H9 (cell line): Measurements from ENCODE around the gene FKBP10. TPM values are rescaled to one million over a fixed set of nuclear protein-coding genes. Genes with fewer than 3 reads are reported as not detected.

ENCODE experiments used
- DNase-seq: peaks from one replicate; pipeline ENCODE4 v3.0.0-alpha.2; 2017
- H2AFZ ChIP-seq: one replicate; pipeline ENCODE4 v1.6.1; 2013; ENCODE audit warnings: mild to moderate bottlenecking, low read length, control low read depth, moderate library complexity
- H2AK5ac ChIP-seq: 2 replicates; pipeline ENCODE4 v1.6.1; 2013; ENCODE audit warnings: low read length, control low read depth, mixed read lengths; ENCODE audit not compliant: insufficient read length
- H2BK120ac ChIP-seq: one replicate; pipeline ENCODE4 v1.6.1; 2013; ENCODE audit warnings: low read depth, mild to moderate bottlenecking, low read length, control low read depth, inconsistent platforms; ENCODE audit not compliant: poor library complexity, severe bottlenecking
- H2BK12ac ChIP-seq: 2 replicates; pipeline ENCODE4 v1.6.1; 2013; ENCODE audit warnings: low read length, control low read depth, mixed read lengths, low read depth; ENCODE audit not compliant: insufficient read length
- H2BK15ac ChIP-seq: 2 replicates; pipeline ENCODE4 v1.6.1; 2013; ENCODE audit warnings: low read depth, low read length, control low read depth
- H2BK20ac ChIP-seq: one replicate; pipeline ENCODE4 v1.6.1; 2013; ENCODE audit warnings: low read depth, mild to moderate bottlenecking, low read length, control low read depth, inconsistent platforms; ENCODE audit not compliant: poor library complexity, severe bottlenecking
- H2BK5ac ChIP-seq: 2 replicates; pipeline ENCODE4 v1.6.1; 2013; ENCODE audit warnings: low read length, control low read depth, mixed read lengths; ENCODE audit not compliant: insufficient read length
- H3K14ac ChIP-seq: 2 replicates; pipeline ENCODE4 v1.6.1; 2013; ENCODE audit warnings: low read length, control low read depth; ENCODE audit not compliant: insufficient read depth
- H3K18ac ChIP-seq: 2 replicates; pipeline ENCODE4 v1.6.1; 2013; ENCODE audit warnings: low read depth, mild to moderate bottlenecking, mixed read lengths, low read length, control low read depth; ENCODE audit not compliant: insufficient read length
- H3K23ac ChIP-seq: 2 replicates; pipeline ENCODE4 v1.6.1; 2013; ENCODE audit warnings: low read length, control low read depth, mixed read lengths, low read depth; ENCODE audit not compliant: insufficient read length
- H3K23me2 ChIP-seq: 2 replicates; pipeline ENCODE4 v1.6.1; 2013; ENCODE audit warnings: low read depth, mild to moderate bottlenecking, mixed read lengths, low read length, control low read depth; ENCODE audit not compliant: insufficient read length, poor library complexity, severe bottlenecking
- H3K27ac ChIP-seq: 2 replicates; pipeline ENCODE4 v1.5.1; 2013; ENCODE audit warnings: low read length, control low read depth, mixed read lengths, low read depth; ENCODE audit not compliant: insufficient read length
- H3K27me3 ChIP-seq: 2 replicates; pipeline ENCODE4 v1.6.1; 2013; ENCODE audit warnings: low read length, control low read depth, inconsistent platforms; ENCODE audit not compliant: insufficient read depth
- H3K4ac ChIP-seq: 2 replicates; pipeline ENCODE4 v1.6.1; 2013; ENCODE audit warnings: low read depth, mild to moderate bottlenecking, control low read depth, inconsistent platforms, low read length, moderate library complexity
- H3K4me1 ChIP-seq: 2 replicates; pipeline ENCODE4 v1.6.1; 2013; ENCODE audit warnings: low read length, control low read depth, inconsistent platforms; ENCODE audit not compliant: insufficient read depth
- H3K4me2 ChIP-seq: 2 replicates; pipeline ENCODE4 v1.6.1; 2013; ENCODE audit warnings: low read length, control low read depth, mixed read lengths; ENCODE audit not compliant: insufficient read length, insufficient read depth
- H3K56ac ChIP-seq: 2 replicates; pipeline ENCODE4 v1.6.1; 2013; ENCODE audit warnings: low read depth, mild to moderate bottlenecking, mixed read lengths, low read length, control low read depth; ENCODE audit not compliant: insufficient read length
- H3K79me1 ChIP-seq: 2 replicates; pipeline ENCODE4 v1.6.1; 2013; ENCODE audit warnings: low read depth, mild to moderate bottlenecking, moderate library complexity, low read length, control low read depth, inconsistent platforms; ENCODE audit not compliant: insufficient read depth, poor library complexity, severe bottlenecking
- H3K79me2 ChIP-seq: 2 replicates; pipeline ENCODE4 v1.6.1; 2013; ENCODE audit warnings: low read length, control low read depth, inconsistent platforms; ENCODE audit not compliant: insufficient read depth
- H3K9ac ChIP-seq: 2 replicates; pipeline ENCODE4 v1.6.1; 2013; ENCODE audit warnings: low read length, control low read depth, mixed read lengths; ENCODE audit not compliant: insufficient read length; ENCODE audit errors: extremely low read depth
- H3K9me3 ChIP-seq: one replicate; pipeline ENCODE4 v1.6.1; 2013; ENCODE audit warnings: low read depth, low read length, inconsistent platforms; ENCODE audit not compliant: control insufficient read depth
- H3T11ph ChIP-seq: one replicate; pipeline ENCODE4 v1.6.1; 2013; ENCODE audit warnings: mild to moderate bottlenecking, low read length, control low read depth, inconsistent platforms
- H4K20me1 ChIP-seq: one replicate; pipeline ENCODE4 v1.6.1; 2013; ENCODE audit not compliant: control insufficient read depth, insufficient read length, insufficient read depth
- H4K5ac ChIP-seq: 2 replicates; pipeline ENCODE4 v1.6.1; 2013; ENCODE audit warnings: low read depth, mild to moderate bottlenecking, mixed read lengths, low read length, control low read depth; ENCODE audit not compliant: insufficient read length
- H4K8ac ChIP-seq: replicated peaks from 2 replicates; pipeline ENCODE4 v1.6.1; 2013; ENCODE audit warnings: low read length, control low read depth, mixed read lengths, low read depth; ENCODE audit not compliant: insufficient read length
- H4K91ac ChIP-seq: 2 replicates; pipeline ENCODE4 v1.6.1; 2013; ENCODE audit warnings: low read depth, mild to moderate bottlenecking, moderate library complexity, mixed read lengths, low read length, control low read depth; ENCODE audit not compliant: insufficient read length
- H3K27ac Mint-ChIP-seq, 3 experiments: 2 replicates in 2 of 3; 3 replicates in 1 of 3; pipeline ENCODE4 v1.8.0; 2020 to 2021; ENCODE audit warnings: mixed read lengths in 3 of 3, mild to moderate bottlenecking in 1 of 3, moderate library complexity in 1 of 3
- H3K27me3 Mint-ChIP-seq: 2 replicates; pipeline ENCODE4 v1.8.0; 2021; ENCODE audit warnings: low read depth, mild to moderate bottlenecking, moderate library complexity, mixed read lengths
- H3K36me3 Mint-ChIP-seq, 3 experiments: 2 replicates in 2 of 3; 3 replicates in 1 of 3; pipeline ENCODE4 v1.8.0; 2020 to 2021; ENCODE audit warnings: low read depth in 3 of 3, mixed read lengths in 3 of 3; ENCODE audit not compliant: insufficient read depth in 1 of 3
- H3K4me1 Mint-ChIP-seq, 2 experiments: 2 replicates each; pipeline ENCODE4 v1.8.0; 2020; ENCODE audit warnings: mixed read lengths in 2 of 2
- H3K4me3 Mint-ChIP-seq, 2 experiments: 2 replicates in 1 of 2; 3 replicates in 1 of 2; pipeline ENCODE4 v1.8.0; 2020 to 2021; ENCODE audit warnings: mild to moderate bottlenecking in 2 of 2, mixed read lengths in 2 of 2, moderate library complexity in 1 of 2
- H3K9me3 Mint-ChIP-seq, 2 experiments: 2 replicates in 1 of 2; 3 replicates in 1 of 2; pipeline ENCODE4 v1.8.0; 2020; ENCODE audit warnings: mild to moderate bottlenecking in 2 of 2, mixed read lengths in 2 of 2, moderate library complexity in 1 of 2
- WGBS: extraction: QIAGEN DNeasy Blood & Tissue Kit; methylation state at CpG from one replicate; pipeline ENCODE4 v1.1.7; 2013; ENCODE audit warnings: missing lambda C conversion rate, low lambda C conversion rate, mixed read lengths; ENCODE audit not compliant: insufficient read length; ENCODE audit errors: extremely low coverage; 5-methylcytosine and 5-hydroxymethylcytosine counted together
- total RNA-seq: library from RNA; stranded (reverse); gene quantifications from 2 replicates; pipeline ENCODE4 v1.2.1, GENCODE V29; 2021
- TF ChIP-seq, protein P1 (sequence below): fragments of 200-600 bp; sonication (generic); conservative IDR thresholded peaks from 3 replicates; pipeline ENCODE4 v1.8.0; 2021; ENCODE audit warnings: antibody characterized with exemption, mild to moderate bottlenecking

Gene FKBP10
- total RNA-seq, 1 experiment from 2014 or later = 166 TPM

DNA sequence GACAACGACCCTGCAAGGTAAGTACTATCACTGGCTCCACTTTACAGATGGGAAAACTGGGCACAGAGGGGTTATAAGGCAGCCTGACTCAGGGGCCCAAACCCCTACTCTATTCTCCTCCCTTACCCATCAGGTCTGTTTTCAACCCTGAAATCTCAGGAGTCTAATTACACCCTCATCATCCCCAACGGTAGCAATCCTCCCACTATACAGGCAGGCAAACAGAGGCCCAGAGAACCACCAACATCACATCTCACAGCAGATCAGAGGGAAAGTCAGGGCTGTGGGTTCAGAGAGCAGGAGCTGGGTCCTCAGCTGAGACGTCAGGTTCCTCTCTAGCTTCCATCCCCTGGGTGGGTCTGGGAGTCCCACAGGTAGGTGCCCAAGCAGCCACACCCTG is 42.8 kb upstream of the FKBP10 start:
- DNase-seq = no peak
- Histone ChIP-seq H3K9me3 (no peaks in the 10 kb centered on the region), H2BK120ac (no peak overlapping the region), H2BK20ac (no peak overlapping the region), H3K79me1 (no peaks in the 10 kb centered on the region), H3K23me2 (no peaks in the 10 kb centered on the region), H4K5ac (no peak overlapping the region), H4K91ac (no peak overlapping the region), H2BK15ac (no peak overlapping the region), H4K20me1 (no peaks in the 10 kb centered on the region), H3K14ac (no peak overlapping the region), H3K79me2 (no peaks in the 10 kb centered on the region; the same call in 1 of the 2 replicates), H3K4me1 (peaks cover 7% of the 10 kb centered on the region; the same call in 1 of the 2 replicates), H3K23ac (no peak overlapping the region), H3K4ac (no peak overlapping the region), H3K27ac (no peak overlapping the region), H2BK5ac (no peak overlapping the region), H4K8ac (no peak overlapping the region), H3K18ac (no peak overlapping the region), H2AFZ (no peak overlapping the region), H3K56ac (no peak overlapping the region), H2BK12ac (no peak overlapping the region), H3K9ac (no peak overlapping the region), H3K4me2 (no peak overlapping the region), H2AK5ac (no peak overlapping the region), H3K27me3 (no peaks in the 10 kb centered on the region), H3T11ph (no peak overlapping the region)
- Mint-ChIP-seq H3K27me3 (no peaks in the 10 kb centered on the region), H3K36me3 (peaks cover 24 to 58% (median 58%) of the 10 kb centered on the region in 3 experiments), H3K27ac (no peak overlapping the region), H3K4me3 (no peak overlapping the region; a peak in 1 of 5 replicates), H3K9me3 (no peaks in the 10 kb centered on the region), H3K4me1 (peaks cover 25 to 33% of the 10 kb centered on the region in 2 experiments)
- TF ChIP-seq, protein P1, sequence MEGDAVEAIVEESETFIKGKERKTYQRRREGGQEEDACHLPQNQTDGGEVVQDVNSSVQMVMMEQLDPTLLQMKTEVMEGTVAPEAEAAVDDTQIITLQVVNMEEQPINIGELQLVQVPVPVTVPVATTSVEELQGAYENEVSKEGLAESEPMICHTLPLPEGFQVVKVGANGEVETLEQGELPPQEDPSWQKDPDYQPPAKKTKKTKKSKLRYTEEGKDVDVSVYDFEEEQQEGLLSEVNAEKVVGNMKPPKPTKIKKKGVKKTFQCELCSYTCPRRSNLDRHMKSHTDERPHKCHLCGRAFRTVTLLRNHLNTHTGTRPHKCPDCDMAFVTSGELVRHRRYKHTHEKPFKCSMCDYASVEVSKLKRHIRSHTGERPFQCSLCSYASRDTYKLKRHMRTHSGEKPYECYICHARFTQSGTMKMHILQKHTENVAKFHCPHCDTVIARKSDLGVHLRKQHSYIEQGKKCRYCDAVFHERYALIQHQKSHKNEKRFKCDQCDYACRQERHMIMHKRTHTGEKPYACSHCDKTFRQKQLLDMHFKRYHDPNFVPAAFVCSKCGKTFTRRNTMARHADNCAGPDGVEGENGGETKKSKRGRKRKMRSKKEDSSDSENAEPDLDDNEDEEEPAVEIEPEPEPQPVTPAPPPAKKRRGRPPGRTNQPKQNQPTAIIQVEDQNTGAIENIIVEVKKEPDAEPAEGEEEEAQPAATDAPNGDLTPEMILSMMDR = no peak
- WGBS = no CpG with 5 or more reads among the region's 3 CpGs
